ENCODE results near the gene BMPR1A. TPM values are rescaled to one million over a fixed set of nuclear protein-coding genes. Genes with fewer than 3 reads are reported as not detected.

The BMPR1A gene
- total RNA-seq, 4 donors from 2014 or later = 17.7 to 35.5 (median 26.8) TPM

- WGBS, 2 donors = 19 to 27% methylated on average over 1 of the region's 1 CpG
- TF ChIP-seq, protein P1, sequence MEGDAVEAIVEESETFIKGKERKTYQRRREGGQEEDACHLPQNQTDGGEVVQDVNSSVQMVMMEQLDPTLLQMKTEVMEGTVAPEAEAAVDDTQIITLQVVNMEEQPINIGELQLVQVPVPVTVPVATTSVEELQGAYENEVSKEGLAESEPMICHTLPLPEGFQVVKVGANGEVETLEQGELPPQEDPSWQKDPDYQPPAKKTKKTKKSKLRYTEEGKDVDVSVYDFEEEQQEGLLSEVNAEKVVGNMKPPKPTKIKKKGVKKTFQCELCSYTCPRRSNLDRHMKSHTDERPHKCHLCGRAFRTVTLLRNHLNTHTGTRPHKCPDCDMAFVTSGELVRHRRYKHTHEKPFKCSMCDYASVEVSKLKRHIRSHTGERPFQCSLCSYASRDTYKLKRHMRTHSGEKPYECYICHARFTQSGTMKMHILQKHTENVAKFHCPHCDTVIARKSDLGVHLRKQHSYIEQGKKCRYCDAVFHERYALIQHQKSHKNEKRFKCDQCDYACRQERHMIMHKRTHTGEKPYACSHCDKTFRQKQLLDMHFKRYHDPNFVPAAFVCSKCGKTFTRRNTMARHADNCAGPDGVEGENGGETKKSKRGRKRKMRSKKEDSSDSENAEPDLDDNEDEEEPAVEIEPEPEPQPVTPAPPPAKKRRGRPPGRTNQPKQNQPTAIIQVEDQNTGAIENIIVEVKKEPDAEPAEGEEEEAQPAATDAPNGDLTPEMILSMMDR (IDR thresholded peaks at IDR 0.05) = no peak
- TF ChIP-seq POLR2A (IDR thresholded peaks at IDR 0.05) = no peak
- no peak for DNase-seq (ENCODE audit: low spot score in 2 of 2)
- no peak overlapping the region for H3K4me3 ChIP-seq (ENCODE audit: low read depth, poor library complexity, severe bottlenecking)
- intact Hi-C loops (cut with DNase I; ENCODE audit: low total_unique reads) = no loop called here
Measured at GRCh38 chr10:86798611-86799010, 42.2 kb downstream of the BMPR1A start.

- H3K4me3 ChIP-seq (ENCODE audit: low read depth, poor library complexity, severe bottlenecking) = no peak overlapping the region
- TF ChIP-seq, protein P1 (IDR thresholded peaks at IDR 0.05) = no peak
- no peak for TF ChIP-seq POLR2A (IDR thresholded peaks at IDR 0.05)
- no peak for DNase-seq (ENCODE audit: low spot score in 2 of 2)
- intact Hi-C loops (cut with DNase I; ENCODE audit: low total_unique reads) = no loop called here
- WGBS, 2 donors = 80 to 82% methylated on average over 8 of the region's 8 CpGs
Measured at GRCh38 chr10:86799188-86799845, 42.9 kb downstream of the BMPR1A start.

- H3K4me3 ChIP-seq (ENCODE audit: low read depth, poor library complexity, severe bottlenecking) = no peak overlapping the region
- 92% methylated on average over 5 of the region's 5 CpGs for WGBS, 2 donors
- intact Hi-C loops (cut with DNase I; ENCODE audit: low total_unique reads) = no loop called here
- TF ChIP-seq POLR2A (IDR thresholded peaks at IDR 0.05) = no peak
- TF ChIP-seq, protein P1 (IDR thresholded peaks at IDR 0.05) = no peak
- DNase-seq (ENCODE audit: low spot score in 2 of 2) = no peak
Measured at GRCh38 chr10:86801995-86802394, 45.6 kb downstream of the BMPR1A start.

- no peak overlapping the region for H3K4me3 ChIP-seq (ENCODE audit: low read depth, poor library complexity, severe bottlenecking)
- TF ChIP-seq, protein P1 (IDR thresholded peaks at IDR 0.05) = no peak
- TF ChIP-seq POLR2A (IDR thresholded peaks at IDR 0.05) = no peak
- no peak for DNase-seq (ENCODE audit: low spot score in 2 of 2)
- intact Hi-C loops (cut with DNase I; ENCODE audit: low total_unique reads) = no loop called here
- 85% methylated on average over 6 of the region's 6 CpGs for WGBS, 2 donors
Measured at GRCh38 chr10:86802473-86803108, 46.2 kb downstream of the BMPR1A start.

- intact Hi-C loops (cut with DNase I; ENCODE audit: low total_unique reads) = no loop called here
- TF ChIP-seq, protein P1 (IDR thresholded peaks at IDR 0.05) = no peak
- no peak for TF ChIP-seq POLR2A (IDR thresholded peaks at IDR 0.05)
- DNase-seq (ENCODE audit: low spot score in 2 of 2) = no peak
- no peak overlapping the region for H3K4me3 ChIP-seq (ENCODE audit: low read depth, poor library complexity, severe bottlenecking)
- 59 to 69% methylated on average over 2 of the region's 2 CpGs for WGBS, 2 donors
Measured at GRCh38 chr10:86803156-86803555, 46.7 kb downstream of the BMPR1A start.

Measured in lower leg skin (tissue), 4 donors.